Measurements from ENCODE around the gene NPC1.
"Not testable (repeated sequence)": the region's sequence is repeated elsewhere in the genome, so short reads cannot be mapped to it uniquely, and the experiment has no call there.

The NPC1 gene

GRCh38 chr18:23499291-23499781 is 87.0 kb downstream of the NPC1 start:
- no peaks in the 10 kb centered on the region for H3K9me3 ChIP-seq (ENCODE audit: insufficient read depth, low read depth, low read length)
- no peak overlapping the region for H3K27ac ChIP-seq (ENCODE audit: low read depth, low read length)

GRCh38 chr18:23498877-23499276 is 87.4 kb downstream of the NPC1 start:
- WGBS, result 24% methylated on average over 5 of the region's 5 CpGs
- H3K9me3 ChIP-seq (ENCODE audit: insufficient read depth, low read depth, low read length), result no peaks in the 10 kb centered on the region
- H3K4me3 ChIP-seq (ENCODE audit: low read length), result no peak overlapping the region
- peaks cover 8% of the 10 kb centered on the region for H3K27me3 ChIP-seq (ENCODE audit: insufficient read depth, low read length)
- no peak overlapping the region for H3K9ac ChIP-seq (ENCODE audit: low read depth, low read length)
- no peaks in the 10 kb centered on the region for H3K36me3 ChIP-seq (ENCODE audit: insufficient read depth, low read length)
- no peak overlapping the region for H3K27ac ChIP-seq (ENCODE audit: low read depth, low read length)
- H3K4me1 ChIP-seq (ENCODE audit: insufficient read depth, low read length), result no peaks in the 10 kb centered on the region

More at GRCh38 chr18:23499291-23499781, 87.0 kb downstream of the NPC1 start:
- H3K27me3 ChIP-seq (ENCODE audit: insufficient read depth, low read length), result peaks cover 13% of the 10 kb centered on the region
- 66% methylated on average over 11 of the region's 11 CpGs for WGBS
- H3K4me1 ChIP-seq (ENCODE audit: insufficient read depth, low read length), result peaks cover 4% of the 10 kb centered on the region; the same call in 1 of the 2 replicates
- no peaks in the 10 kb centered on the region for H3K36me3 ChIP-seq (ENCODE audit: insufficient read depth, low read length)
- H3K4me3 ChIP-seq (ENCODE audit: low read length), result no peak overlapping the region
- H3K9ac ChIP-seq (ENCODE audit: low read depth, low read length), result no peak overlapping the region

- H3K9me3 ChIP-seq (ENCODE audit: insufficient read depth, low read depth, low read length), result no peaks in the 10 kb centered on the region
- no peak overlapping the region for H3K27ac ChIP-seq (ENCODE audit: low read depth, low read length)
- H3K9ac ChIP-seq (ENCODE audit: low read depth, low read length), result no peak overlapping the region
- H3K27me3 ChIP-seq (ENCODE audit: insufficient read depth, low read length), result peaks cover 6% of the 10 kb centered on the region; the same call in 1 of the 2 replicates
- WGBS, result 100% methylated on average over 1 of the region's 2 CpGs
- H3K4me1 ChIP-seq (ENCODE audit: insufficient read depth, low read length), result no peaks in the 10 kb centered on the region
- H3K4me3 ChIP-seq (ENCODE audit: low read length), result no peak overlapping the region
- no peaks in the 10 kb centered on the region for H3K36me3 ChIP-seq (ENCODE audit: insufficient read depth, low read length)
These were observed 88.2 kb downstream of the NPC1 start for GRCh38 chr18:23498117-23498516.

GRCh38 chr18:23495723-23496440 is 90.4 kb downstream of the NPC1 start:
- Histone ChIP-seq H3K36me3 (ENCODE audit: insufficient read depth, low read length) (no peaks in the 10 kb centered on the region), H3K4me3 (ENCODE audit: low read length) (no peak overlapping the region), H3K9ac (ENCODE audit: low read depth, low read length) (no peak overlapping the region), H3K4me1 (ENCODE audit: insufficient read depth, low read length) (no peaks in the 10 kb centered on the region), H3K9me3 (ENCODE audit: insufficient read depth, low read depth, low read length) (no peaks in the 10 kb centered on the region), H3K27me3 (ENCODE audit: insufficient read depth, low read length) (no peaks in the 10 kb centered on the region), H3K27ac (ENCODE audit: low read depth, low read length) (no peak overlapping the region)
- WGBS, result 91% methylated on average over 12 of the region's 12 CpGs

GRCh38 chr18:23494992-23495391 is 91.3 kb downstream of the NPC1 start:
- no peaks in the 10 kb centered on the region for H3K4me1 ChIP-seq (ENCODE audit: insufficient read depth, low read length)
- H3K4me3 ChIP-seq (ENCODE audit: low read length), result no peak overlapping the region
- no peaks in the 10 kb centered on the region for H3K36me3 ChIP-seq (ENCODE audit: insufficient read depth, low read length)
- 94% methylated on average over 1 of the region's 1 CpG for WGBS
- H3K27ac ChIP-seq (ENCODE audit: low read depth, low read length), result no peak overlapping the region
- H3K9ac ChIP-seq (ENCODE audit: low read depth, low read length), result no peak overlapping the region
- no peaks in the 10 kb centered on the region for H3K27me3 ChIP-seq (ENCODE audit: insufficient read depth, low read length)
- 0 out of 2 replicates have a peak, but pooled peaks cover 2% of the 10 kb centered on the region for H3K9me3 ChIP-seq (ENCODE audit: insufficient read depth, low read depth, low read length)

- no peak overlapping the region for H3K27ac ChIP-seq (ENCODE audit: low read depth, low read length)
- 77% methylated on average over 1 of the region's 1 CpG for WGBS
- H3K4me3 ChIP-seq (ENCODE audit: low read length), result no peak overlapping the region
- H3K27me3 ChIP-seq (ENCODE audit: insufficient read depth, low read length), result no peaks in the 10 kb centered on the region
- H3K9ac ChIP-seq (ENCODE audit: low read depth, low read length), result no peak overlapping the region
- 0 out of 2 replicates have a peak, but pooled peaks cover 2% of the 10 kb centered on the region for H3K9me3 ChIP-seq (ENCODE audit: insufficient read depth, low read depth, low read length)
- no peaks in the 10 kb centered on the region for H3K36me3 ChIP-seq (ENCODE audit: insufficient read depth, low read length)
- H3K4me1 ChIP-seq (ENCODE audit: insufficient read depth, low read length), result no peaks in the 10 kb centered on the region
These were observed 92.7 kb downstream of the NPC1 start for GRCh38 chr18:23493654-23494053.

GRCh38 chr18:23489586-23489985 is 96.7 kb downstream of the NPC1 start:
- not testable (repeated sequence) for H3K4me1 ChIP-seq (ENCODE audit: insufficient read depth, low read length); H3K4me3 ChIP-seq (ENCODE audit: low read length); H3K9me3 ChIP-seq (ENCODE audit: insufficient read depth, low read depth, low read length); H3K27ac ChIP-seq (ENCODE audit: low read depth, low read length); H3K9ac ChIP-seq (ENCODE audit: low read depth, low read length); H3K27me3 ChIP-seq (ENCODE audit: insufficient read depth, low read length); H3K36me3 ChIP-seq (ENCODE audit: insufficient read depth, low read length)
- WGBS, result 77% methylated on average over 5 of the region's 5 CpGs

GRCh38 chr18:23487738-23488570 is 98.4 kb downstream of the NPC1 start:
- H3K4me1 ChIP-seq (ENCODE audit: insufficient read depth, low read length), result peaks cover 7% of the 10 kb centered on the region; the same call in 1 of the 2 replicates
- H3K36me3 ChIP-seq (ENCODE audit: insufficient read depth, low read length), result no peaks in the 10 kb centered on the region
- 0 out of 2 replicates have a peak, but pooled peaks cover 2% of the 10 kb centered on the region for H3K9me3 ChIP-seq (ENCODE audit: insufficient read depth, low read depth, low read length)
- no peaks in the 10 kb centered on the region for H3K27me3 ChIP-seq (ENCODE audit: insufficient read depth, low read length)
- no peak overlapping the region for H3K4me3 ChIP-seq (ENCODE audit: low read length)
- no peak overlapping the region for H3K27ac ChIP-seq (ENCODE audit: low read depth, low read length)
- no peak overlapping the region for H3K9ac ChIP-seq (ENCODE audit: low read depth, low read length)
- 88% methylated on average over 13 of the region's 14 CpGs for WGBS

- Histone ChIP-seq H3K27ac (ENCODE audit: low read depth, low read length) (no peak overlapping the region), H3K36me3 (ENCODE audit: insufficient read depth, low read length) (peaks cover 23% of the 10 kb centered on the region), H3K4me3 (ENCODE audit: low read length) (no peak overlapping the region), H3K4me1 (ENCODE audit: insufficient read depth, low read length) (peaks cover 7% of the 10 kb centered on the region; the same call in 1 of the 2 replicates), H3K9me3 (ENCODE audit: insufficient read depth, low read depth, low read length) (0 out of 2 replicates have a peak, but pooled peaks cover 2% of the 10 kb centered on the region), H3K27me3 (ENCODE audit: insufficient read depth, low read length) (no peaks in the 10 kb centered on the region), H3K9ac (ENCODE audit: low read depth, low read length) (no peak overlapping the region)
- 87% methylated on average over 6 of the region's 7 CpGs for WGBS
These were observed 100.9 kb downstream of the NPC1 start for GRCh38 chr18:23485386-23485785.

GRCh38 chr18:23484561-23485182 is 101.6 kb downstream of the NPC1 start:
- Histone ChIP-seq H3K36me3 (ENCODE audit: insufficient read depth, low read length) (peaks cover 30% of the 10 kb centered on the region), H3K27me3 (ENCODE audit: insufficient read depth, low read length) (no peaks in the 10 kb centered on the region), H3K27ac (ENCODE audit: low read depth, low read length) (no peak overlapping the region), H3K9me3 (ENCODE audit: insufficient read depth, low read depth, low read length) (no peaks in the 10 kb centered on the region), H3K9ac (ENCODE audit: low read depth, low read length) (no peak overlapping the region), H3K4me1 (ENCODE audit: insufficient read depth, low read length) (peaks cover 7% of the 10 kb centered on the region; the same call in 1 of the 2 replicates), H3K4me3 (ENCODE audit: low read length) (no peak overlapping the region)
- 84% methylated on average over 7 of the region's 8 CpGs for whole genome bisulfite sequencing

All from HUES64 (cell line).